ENCODE measurements around the gene MACC1. TPM values are rescaled to one million over a fixed set of nuclear protein-coding genes. Genes with fewer than 3 reads are reported as not detected.
A peak's percentile ranks its signal among the peaks of the same experiment; 100 is the strongest.
"Not testable (repeated sequence)": the region's sequence is repeated elsewhere in the genome, so short reads cannot be mapped to it uniquely, and the experiment has no call there.

Gene MACC1
- total and polyA plus RNA-seq, 2 experiments from 2014 or later, result 3.4 to 13.4 TPM

DNA sequence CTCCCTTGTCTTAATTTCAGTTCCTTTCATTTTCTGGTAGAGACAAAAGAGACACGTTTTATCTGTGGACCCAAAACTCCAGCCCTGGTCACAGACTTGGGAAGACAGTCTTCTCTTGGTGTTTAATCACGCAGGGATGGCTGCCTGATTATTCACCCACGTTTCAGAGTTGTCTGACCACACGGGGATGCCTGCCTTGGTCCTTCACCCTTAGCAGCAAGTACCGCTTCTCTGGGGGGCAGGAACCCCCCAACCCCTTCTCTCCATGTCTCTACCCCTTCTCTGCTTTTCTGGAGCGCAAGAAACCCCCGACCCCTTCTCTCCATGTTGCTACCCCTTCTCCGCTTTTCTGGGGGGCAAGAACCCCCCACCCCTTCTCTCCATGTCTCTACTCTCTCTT lies 95.8 kb downstream of the MACC1 start:
- Histone ChIP-seq H3K4me3 (peak overlapping the region; percentile 66), H4K20me1 (replicated peaks; ENCODE audit: insufficient read depth) (no peaks in the 10 kb centered on the region), H3K4me1 (ENCODE audit: insufficient read depth) (peaks cover 37% of the 10 kb centered on the region), H3F3A (replicated peaks; ENCODE audit: low read depth) (no peaks in the 10 kb centered on the region), H3K27ac (ENCODE audit: low read depth) (peak overlapping the region; percentile 99), H3K36me3 (ENCODE audit: insufficient read depth) (no peaks in the 10 kb centered on the region; the same call in 1 of the 2 replicates), H3K27me3 (ENCODE audit: insufficient read depth) (no peaks in the 10 kb centered on the region), H2AFZ (no peak overlapping the region), H3K4me2 (peak overlapping the region; percentile 81), H3K9me2 (ENCODE audit: insufficient read depth) (no peaks in the 10 kb centered on the region), H3K79me2 (replicated peaks; ENCODE audit: insufficient read depth) (peaks cover 75% of the 10 kb centered on the region)
- H3K4me3 Mint-ChIP-seq, result no peak overlapping the region; the same call in 2 of the 3 replicates
- DNase-seq (ENCODE audit: low spot score), result no peak
- TF ChIP-seq EZH2 (IDR thresholded peaks at IDR 0.05; ENCODE audit: low read depth, unreplicated experiment), result no peak
- TF ChIP-seq CREB1 (CRISPR knock-in tag; IDR thresholded peaks at IDR 0.05; ENCODE audit: low read depth), result no peak
- no peak for TF ChIP-seq EZH2phosphoT487 (IDR thresholded peaks at IDR 0.05; ENCODE audit: unreplicated experiment)
- no peak for TF ChIP-seq ZNF331 (CRISPR knock-in tag; IDR thresholded peaks at IDR 0.05; ENCODE audit: low read depth)
- TF ChIP-seq NANOG (IDR thresholded peaks at IDR 0.05; ENCODE audit: borderline replicate concordance), result no peak
- no peak for TF ChIP-seq ZNF114 (CRISPR knock-in tag; IDR thresholded peaks at IDR 0.05)
- no peak overlapping the region; the same call in none of the 2 replicates for H3K27ac Mint-ChIP-seq
- peaks cover 7% of the 10 kb centered on the region; the same call in 2 of the 3 replicates for H3K9me3 Mint-ChIP-seq
- no peak for ATAC-seq
- peaks cover 34% of the 10 kb centered on the region for H3K36me3 Mint-ChIP-seq (ENCODE audit: low read depth)
- peaks cover 36% of the 10 kb centered on the region for H3K4me1 Mint-ChIP-seq
- no peaks in the 10 kb centered on the region for H3K27me3 Mint-ChIP-seq (ENCODE audit: insufficient read depth, low read depth, poor library complexity)

GRCh38 chr7:20120611-20121168 lies 96.5 kb downstream of the MACC1 start:
- H3K4me2 ChIP-seq, result peak overlapping the region; percentile 81
- not testable (repeated sequence) for H2AFZ ChIP-seq; H3K9me3 Mint-ChIP-seq; H3K4me3 Mint-ChIP-seq; H3K9me2 ChIP-seq (ENCODE audit: insufficient read depth); H3K36me3 ChIP-seq (ENCODE audit: insufficient read depth); H4K20me1 ChIP-seq (replicated peaks; ENCODE audit: insufficient read depth); H3K27me3 ChIP-seq (ENCODE audit: insufficient read depth); H3F3A ChIP-seq (replicated peaks; ENCODE audit: low read depth); H3K27ac Mint-ChIP-seq; H3K27me3 Mint-ChIP-seq (ENCODE audit: insufficient read depth, low read depth, poor library complexity)
- Mint-ChIP-seq H3K4me1 (peaks cover 36% of the 10 kb centered on the region), H3K36me3 (ENCODE audit: low read depth) (peaks cover 34% of the 10 kb centered on the region)
- peaks cover 41% of the 10 kb centered on the region for H3K4me1 ChIP-seq (ENCODE audit: insufficient read depth)
- H3K27ac ChIP-seq (ENCODE audit: low read depth), result peak overlapping the region; percentile 99
- TF ChIP-seq POLR2AphosphoS5 (IDR thresholded peaks at IDR 0.05; ENCODE audit: low read depth) (peak; percentile 39), NANOG (IDR thresholded peaks at IDR 0.05; ENCODE audit: borderline replicate concordance) (peak; percentile 94)
- TF ChIP-seq, protein P1, sequence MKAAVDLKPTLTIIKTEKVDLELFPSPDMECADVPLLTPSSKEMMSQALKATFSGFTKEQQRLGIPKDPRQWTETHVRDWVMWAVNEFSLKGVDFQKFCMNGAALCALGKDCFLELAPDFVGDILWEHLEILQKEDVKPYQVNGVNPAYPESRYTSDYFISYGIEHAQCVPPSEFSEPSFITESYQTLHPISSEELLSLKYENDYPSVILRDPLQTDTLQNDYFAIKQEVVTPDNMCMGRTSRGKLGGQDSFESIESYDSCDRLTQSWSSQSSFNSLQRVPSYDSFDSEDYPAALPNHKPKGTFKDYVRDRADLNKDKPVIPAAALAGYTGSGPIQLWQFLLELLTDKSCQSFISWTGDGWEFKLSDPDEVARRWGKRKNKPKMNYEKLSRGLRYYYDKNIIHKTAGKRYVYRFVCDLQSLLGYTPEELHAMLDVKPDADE (IDR thresholded peaks at IDR 0.05), result peak; percentile 12; the same call in 1 of the 2 replicates
- TF ChIP-seq, protein P2, sequence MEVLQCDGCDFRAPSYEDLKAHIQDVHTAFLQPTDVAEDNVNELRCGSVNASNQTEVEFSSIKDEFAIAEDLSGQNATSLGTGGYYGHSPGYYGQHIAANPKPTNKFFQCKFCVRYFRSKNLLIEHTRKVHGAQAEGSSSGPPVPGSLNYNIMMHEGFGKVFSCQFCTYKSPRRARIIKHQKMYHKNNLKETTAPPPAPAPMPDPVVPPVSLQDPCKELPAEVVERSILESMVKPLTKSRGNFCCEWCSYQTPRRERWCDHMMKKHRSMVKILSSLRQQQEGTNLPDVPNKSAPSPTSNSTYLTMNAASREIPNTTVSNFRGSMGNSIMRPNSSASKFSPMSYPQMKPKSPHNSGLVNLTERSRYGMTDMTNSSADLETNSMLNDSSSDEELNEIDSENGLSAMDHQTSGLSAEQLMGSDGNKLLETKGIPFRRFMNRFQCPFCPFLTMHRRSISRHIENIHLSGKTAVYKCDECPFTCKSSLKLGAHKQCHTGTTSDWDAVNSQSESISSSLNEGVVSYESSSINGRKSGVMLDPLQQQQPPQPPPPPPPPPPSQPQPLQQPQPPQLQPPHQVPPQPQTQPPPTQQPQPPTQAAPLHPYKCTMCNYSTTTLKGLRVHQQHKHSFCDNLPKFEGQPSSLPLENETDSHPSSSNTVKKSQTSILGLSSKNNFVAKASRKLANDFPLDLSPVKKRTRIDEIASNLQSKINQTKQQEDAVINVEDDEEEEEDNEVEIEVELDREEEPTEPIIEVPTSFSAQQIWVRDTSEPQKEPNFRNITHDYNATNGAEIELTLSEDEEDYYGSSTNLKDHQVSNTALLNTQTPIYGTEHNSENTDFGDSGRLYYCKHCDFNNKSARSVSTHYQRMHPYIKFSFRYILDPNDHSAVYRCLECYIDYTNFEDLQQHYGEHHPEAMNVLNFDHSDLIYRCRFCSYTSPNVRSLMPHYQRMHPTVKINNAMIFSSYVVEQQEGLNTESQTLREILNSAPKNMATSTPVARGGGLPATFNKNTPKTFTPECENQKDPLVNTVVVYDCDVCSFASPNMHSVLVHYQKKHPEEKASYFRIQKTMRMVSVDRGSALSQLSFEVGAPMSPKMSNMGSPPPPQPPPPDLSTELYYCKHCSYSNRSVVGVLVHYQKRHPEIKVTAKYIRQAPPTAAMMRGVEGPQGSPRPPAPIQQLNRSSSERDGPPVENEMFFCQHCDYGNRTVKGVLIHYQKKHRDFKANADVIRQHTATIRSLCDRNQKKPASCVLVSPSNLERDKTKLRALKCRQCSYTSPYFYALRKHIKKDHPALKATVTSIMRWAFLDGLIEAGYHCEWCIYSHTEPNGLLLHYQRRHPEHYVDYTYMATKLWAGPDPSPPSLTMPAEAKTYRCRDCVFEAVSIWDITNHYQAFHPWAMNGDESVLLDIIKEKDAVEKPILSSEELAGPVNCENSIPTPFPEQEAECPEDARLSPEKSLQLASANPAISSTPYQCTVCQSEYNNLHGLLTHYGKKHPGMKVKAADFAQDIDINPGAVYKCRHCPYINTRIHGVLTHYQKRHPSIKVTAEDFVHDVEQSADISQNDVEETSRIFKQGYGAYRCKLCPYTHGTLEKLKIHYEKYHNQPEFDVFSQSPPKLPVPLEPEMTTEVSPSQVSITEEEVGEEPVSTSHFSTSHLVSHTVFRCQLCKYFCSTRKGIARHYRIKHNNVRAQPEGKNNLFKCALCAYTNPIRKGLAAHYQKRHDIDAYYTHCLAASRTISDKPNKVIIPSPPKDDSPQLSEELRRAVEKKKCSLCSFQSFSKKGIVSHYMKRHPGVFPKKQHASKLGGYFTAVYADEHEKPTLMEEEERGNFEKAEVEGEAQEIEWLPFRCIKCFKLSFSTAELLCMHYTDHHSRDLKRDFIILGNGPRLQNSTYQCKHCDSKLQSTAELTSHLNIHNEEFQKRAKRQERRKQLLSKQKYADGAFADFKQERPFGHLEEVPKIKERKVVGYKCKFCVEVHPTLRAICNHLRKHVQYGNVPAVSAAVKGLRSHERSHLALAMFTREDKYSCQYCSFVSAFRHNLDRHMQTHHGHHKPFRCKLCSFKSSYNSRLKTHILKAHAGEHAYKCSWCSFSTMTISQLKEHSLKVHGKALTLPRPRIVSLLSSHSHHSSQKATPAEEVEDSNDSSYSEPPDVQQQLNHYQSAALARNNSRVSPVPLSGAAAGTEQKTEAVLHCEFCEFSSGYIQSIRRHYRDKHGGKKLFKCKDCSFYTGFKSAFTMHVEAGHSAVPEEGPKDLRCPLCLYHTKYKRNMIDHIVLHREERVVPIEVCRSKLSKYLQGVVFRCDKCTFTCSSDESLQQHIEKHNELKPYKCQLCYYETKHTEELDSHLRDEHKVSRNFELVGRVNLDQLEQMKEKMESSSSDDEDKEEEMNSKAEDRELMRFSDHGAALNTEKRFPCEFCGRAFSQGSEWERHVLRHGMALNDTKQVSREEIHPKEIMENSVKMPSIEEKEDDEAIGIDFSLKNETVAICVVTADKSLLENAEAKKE (CRISPR knock-in tag; IDR thresholded peaks at IDR 0.05), result 0 out of 2 replicates have a peak, but pooled peaks have one; percentile 3
- peak overlapping the region; percentile 66 for H3K4me3 ChIP-seq
- DNase-seq (ENCODE audit: low spot score), result peak; percentile 82
- peaks cover 82% of the 10 kb centered on the region for H3K79me2 ChIP-seq (replicated peaks; ENCODE audit: insufficient read depth)
- peak; percentile 47 for ATAC-seq

Measured in GM23338 (cell line).